HCT116 (cell line): ENCODE results near the gene ATP8A1. TPM values are rescaled to one million over a fixed set of nuclear protein-coding genes. Genes with fewer than 3 reads are reported as not detected.

Source experiments
- ATAC-seq: fragments of 200-7000 bp; cut with Tn5 transposase; 2 replicates; pipeline ENCODE4 v1.9.1; 2020; ENCODE audit warnings: mild to moderate bottlenecking, moderate library complexity
- BruUV-seq: library from RNA; stranded (reverse); fragments of 400-500 nt; replicated peaks from 2 replicates; lab custom pipeline; 2021; lab: Mats Ljungman, UMichigan
- CTCF ChIA-PET: fragments of 300-600 bp; sonication (Branson Sonifier 250); formaldehyde crosslinking; loops from one replicate; lab custom pipeline; 2021; ENCODE audit warnings: antibody characterized with exemption; lab: Charles Lee
- POLR2A ChIA-PET: fragments of 300-600, 350-600 bp; sonication (Branson Sonifier 250); formaldehyde crosslinking; loops from one replicate; lab custom pipeline; 2021; ENCODE audit warnings: antibody characterized with exemption; lab: Charles Lee
- RAD21 ChIA-PET, 2 experiments: fragments of 300-600 bp; sonication (Branson Sonifier 250); formaldehyde crosslinking; loops; one replicate each; lab custom pipeline; 2023; ENCODE audit warnings: low total read pairs in 2 of 2; ENCODE audit not compliant: uncharacterized antibody in 2 of 2, unreplicated experiment in 2 of 2, low non-redundant PET in 1 of 2; lab: Charles Lee
- DNase-seq: peaks from one replicate; pipeline ENCODE4 v3.0.0-alpha.2; 2010; ENCODE audit warnings: low read depth, low spot score
- H2AFZ ChIP-seq: fragments of 200-600 bp; shearing (Covaris generic), sonication (generic); 2 replicates; pipeline ENCODE4 v1.6.1; 2017; ENCODE audit warnings: low read depth, mixed run types, mixed read lengths, antibody characterized with exemption, low read length; ENCODE audit not compliant: poor library complexity, severe bottlenecking
- H3K27ac ChIP-seq: 2 replicates; pipeline ENCODE4 v1.5.1; 2012; ENCODE audit warnings: low read depth, low read length
- H3K27me3 ChIP-seq: fragments of 200-600 bp; sonication (generic); 2 replicates; pipeline ENCODE4 v1.6.1; 2016; ENCODE audit warnings: mixed run types, low read length, mixed read lengths; ENCODE audit not compliant: insufficient read depth
- H3K36me3 ChIP-seq, 2 experiments: fragments of 200-500 bp in 1 of 2; fragments of 200-600 bp in 1 of 2; sonication (Bioruptor generic) in 1 of 2; sonication (generic) in 1 of 2; 2 replicates each; pipeline versions ENCODE4 v1.5.1 to v1.6.1; 2014 to 2016; ENCODE audit warnings: low read length in 2 of 2, inconsistent platforms in 1 of 2, mixed read lengths in 1 of 2, mixed run types in 1 of 2; ENCODE audit not compliant: insufficient read depth in 2 of 2, control insufficient read depth in 1 of 2
- H3K4me1 ChIP-seq, 2 experiments: fragments of 200-600 bp in 1 of 2; sonication (generic) in 1 of 2; 2 replicates each; pipeline versions ENCODE4 v1.5.1 to v1.6.1; 2012 to 2017; ENCODE audit warnings: low read length in 2 of 2, inconsistent platforms in 1 of 2, mild to moderate bottlenecking in 1 of 2, mixed read lengths in 1 of 2, mixed run types in 1 of 2, moderate library complexity in 1 of 2; ENCODE audit not compliant: insufficient read depth in 2 of 2, control insufficient read depth in 1 of 2
- H3K4me2 ChIP-seq: fragments of 200-600 bp; sonication (generic); 2 replicates; pipeline ENCODE4 v1.6.1; 2017; ENCODE audit warnings: mixed run types, low read length, mixed read lengths
- H3K4me3 ChIP-seq, 2 experiments: fragments of 200-600 bp in 1 of 2; sonication (generic) in 1 of 2; replicated peaks in 1 of 2; 2 replicates each; pipeline ENCODE4 v1.5.1; 2011 to 2016; ENCODE audit warnings: low read length in 2 of 2, control low read depth in 1 of 2, low read depth in 1 of 2, mild to moderate bottlenecking in 1 of 2, mixed read lengths in 1 of 2, mixed run types in 1 of 2
- H3K79me2 ChIP-seq: fragments of 200-600 bp; sonication (generic); 2 replicates; pipeline ENCODE4 v1.6.1; 2017; ENCODE audit warnings: mild to moderate bottlenecking, mixed run types, low read length, moderate library complexity, mixed read lengths; ENCODE audit not compliant: insufficient read depth
- H3K9ac ChIP-seq: fragments of 200-600 bp; sonication (generic); 2 replicates; pipeline ENCODE4 v1.6.1; 2016; ENCODE audit warnings: low read length, mixed read lengths
- H3K9me2 ChIP-seq: fragments of 200-600 bp; sonication (generic), shearing (Covaris generic); 2 replicates; pipeline ENCODE4 v1.6.1; 2017; ENCODE audit warnings: mixed run types, mild to moderate bottlenecking, moderate library complexity; ENCODE audit not compliant: insufficient read depth
- H3K9me3 ChIP-seq, 2 experiments: fragments of 200-500 bp in 1 of 2; fragments of 200-600 bp in 1 of 2; sonication (Bioruptor generic) in 1 of 2; sonication (generic) in 1 of 2; 2 replicates each; pipeline ENCODE4 v1.6.1; 2014 to 2017; ENCODE audit warnings: low read length in 2 of 2, mixed read lengths in 2 of 2, inconsistent platforms in 1 of 2, low read depth in 1 of 2, mild to moderate bottlenecking in 1 of 2, mixed run types in 1 of 2, moderate library complexity in 1 of 2; ENCODE audit not compliant: control insufficient read depth in 1 of 2, insufficient read depth in 1 of 2
- H4K20me1 ChIP-seq: fragments of 200-600 bp; sonication (generic), shearing (Covaris generic); 2 replicates; pipeline ENCODE4 v1.6.1; 2017; ENCODE audit warnings: mixed run types, mild to moderate bottlenecking, moderate library complexity; ENCODE audit not compliant: insufficient read depth
- CBX3 ChIP-seq: IDR thresholded peaks from 2 replicates; pipeline ENCODE4 v1.6.1; 2012; ENCODE audit warnings: low read depth
- CEBPB ChIP-seq: IDR thresholded peaks from 2 replicates; pipeline ENCODE4 v1.6.1; 2012; ENCODE audit warnings: low read depth
- EGR1 ChIP-seq: IDR thresholded peaks from 2 replicates; pipeline ENCODE4 v1.6.1; 2012; ENCODE audit warnings: low read depth
- ELF1 ChIP-seq: IDR thresholded peaks from 2 replicates; pipeline ENCODE4 v1.6.1; 2012; ENCODE audit warnings: low read depth, borderline replicate concordance
- EZH2 ChIP-seq: fragments of 200-600 bp; sonication (generic); IDR thresholded peaks from 2 replicates; pipeline ENCODE4 v1.6.1; 2017; ENCODE audit warnings: antibody characterized with exemption, mixed run types
- EZH2phosphoT487 ChIP-seq: fragments of 200-600 bp; IDR thresholded peaks from 2 replicates; pipeline ENCODE4 v1.6.1; 2018; ENCODE audit warnings: antibody characterized with exemption, borderline replicate concordance
- FOSL1 ChIP-seq: IDR thresholded peaks from 2 replicates; pipeline ENCODE4 v1.6.1; 2012; ENCODE audit warnings: low read depth
- JUND ChIP-seq: IDR thresholded peaks from 2 replicates; pipeline ENCODE4 v1.6.1; 2012
- POLR2A ChIP-seq: IDR thresholded peaks from 2 replicates; pipeline ENCODE4 v1.7.0; 2011; ENCODE audit warnings: borderline replicate concordance; ENCODE audit not compliant: insufficient read depth, insufficient read length; ENCODE audit errors: extremely low read depth
- RAD21 ChIP-seq: IDR thresholded peaks from 2 replicates; pipeline ENCODE4 v1.6.1; 2012; ENCODE audit warnings: low read depth, mild to moderate bottlenecking
- SIN3A ChIP-seq: IDR thresholded peaks from 2 replicates; pipeline ENCODE4 v1.6.1; 2012; ENCODE audit warnings: low read depth
- SP1 ChIP-seq: IDR thresholded peaks from 2 replicates; pipeline ENCODE4 v1.6.1; 2012; ENCODE audit warnings: low read depth
- SRF ChIP-seq: IDR thresholded peaks from 2 replicates; pipeline ENCODE4 v1.6.1; 2012; ENCODE audit warnings: low read depth
- TCF7L2 ChIP-seq: IDR thresholded peaks from 2 replicates; pipeline ENCODE4 v1.7.0; 2011; ENCODE audit warnings: borderline replicate concordance, inconsistent platforms; ENCODE audit not compliant: insufficient read depth, insufficient read length; ENCODE audit errors: extremely low read depth
- YY1 ChIP-seq: IDR thresholded peaks from 2 replicates; pipeline ENCODE4 v1.6.1; 2011; ENCODE audit warnings: low read length, low read depth, moderate library complexity, mild to moderate bottlenecking; ENCODE audit not compliant: insufficient replicate concordance; ENCODE audit errors: extremely low read depth
- ZFX ChIP-seq: fragments of 450-650 bp; IDR thresholded peaks from 2 replicates; pipeline ENCODE4 v1.6.1; 2017
- ZNF274 ChIP-seq: fragments of 200-500 bp; sonication (Bioruptor generic); IDR thresholded peaks from 2 replicates; pipeline ENCODE4 v1.6.1; 2014; ENCODE audit warnings: mild to moderate bottlenecking, low read depth, low read length, inconsistent platforms
- intact Hi-C: fragments of 100-400 bp; cut with micrococcal nuclease; formaldehyde crosslinking; loops from 2 replicates; pipeline ENCODE4 v1.10.0; 2022
- total RNA-seq: library from RNA; stranded (reverse); gene quantifications from one replicate; pipeline ENCODE4 v1.2.1, GENCODE V29; 2021; ENCODE audit not compliant: unreplicated experiment
- TF ChIP-seq, protein P1 (sequence below), 3 experiments: fragments of 200-600 bp in 1 of 3; sonication (generic) in 1 of 3; IDR thresholded peaks in 2 of 3; conservative IDR thresholded peaks in 1 of 3; 2 replicates each; pipeline ENCODE4 v1.5.1; 2012 to 2017; ENCODE audit warnings: low read depth in 2 of 3, low read length in 2 of 3, antibody characterized with exemption in 1 of 3, borderline replicate concordance in 1 of 3, control low read depth in 1 of 3, mild to moderate bottlenecking in 1 of 3, mixed read lengths in 1 of 3, mixed run types in 1 of 3, moderate library complexity in 1 of 3; ENCODE audit not compliant: insufficient read depth in 1 of 3
- TF ChIP-seq, protein P2 (sequence below): IDR thresholded peaks from 2 replicates; pipeline ENCODE4 v1.6.1; 2012

Gene ATP8A1
- total RNA-seq, 1 experiment from 2014 or later: 1.9 TPM

DNA sequence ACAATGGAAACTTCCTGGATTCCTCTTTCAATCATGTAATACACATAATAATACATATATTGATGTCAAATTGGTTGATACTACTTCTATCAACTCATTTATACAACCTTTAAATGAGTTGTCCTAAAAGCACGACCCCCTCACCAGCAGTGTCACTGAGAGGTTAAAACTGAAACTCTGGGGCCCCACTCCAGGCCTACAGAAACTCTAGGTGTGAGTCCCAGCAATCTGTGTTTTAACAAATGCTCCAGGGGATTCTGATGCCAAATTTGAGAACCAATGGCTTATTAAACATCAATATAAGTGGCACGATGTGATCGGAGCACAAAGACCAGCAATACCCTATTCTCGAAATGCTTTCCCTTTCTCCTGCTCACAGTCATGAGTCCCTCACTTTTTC lies 47.9 kb downstream of the ATP8A1 start:
- no peak overlapping the region for H3K27ac ChIP-seq
- H3K79me2 ChIP-seq: no peaks in the 10 kb centered on the region
- H3K4me1 ChIP-seq: no peaks in the 10 kb centered on the region
- CTCF ChIA-PET: no interaction called here
- no peaks in the 10 kb centered on the region for H4K20me1 ChIP-seq
- H3K36me3 ChIP-seq: no peaks in the 10 kb centered on the region
- intact Hi-C loops: no loop called here
- H3K4me2 ChIP-seq: no peak overlapping the region
- POLR2A ChIA-PET: no interaction called here
- H3K4me3 ChIP-seq: no peak overlapping the region
- DNase-seq: no peak
- no peak overlapping the region for H2AFZ ChIP-seq
- no TSS peak for BruUV-seq
- ATAC-seq: no peak
- peaks cover 8% of the 10 kb centered on the region; the same call in 1 of the 2 replicates for H3K27me3 ChIP-seq
- no peaks in the 10 kb centered on the region for H3K9me3 ChIP-seq
- H3K9ac ChIP-seq: no peak overlapping the region
- H3K9me2 ChIP-seq: no peaks in the 10 kb centered on the region
- RAD21 ChIA-PET: no interaction called here
- TF ChIP-seq TCF7L2: no peak
- no peak for TF ChIP-seq ZNF274
- no peak for TF ChIP-seq FOSL1
- TF ChIP-seq EZH2: no peak
- no peak for TF ChIP-seq CEBPB
- no peak for TF ChIP-seq YY1
- TF ChIP-seq, protein P1, sequence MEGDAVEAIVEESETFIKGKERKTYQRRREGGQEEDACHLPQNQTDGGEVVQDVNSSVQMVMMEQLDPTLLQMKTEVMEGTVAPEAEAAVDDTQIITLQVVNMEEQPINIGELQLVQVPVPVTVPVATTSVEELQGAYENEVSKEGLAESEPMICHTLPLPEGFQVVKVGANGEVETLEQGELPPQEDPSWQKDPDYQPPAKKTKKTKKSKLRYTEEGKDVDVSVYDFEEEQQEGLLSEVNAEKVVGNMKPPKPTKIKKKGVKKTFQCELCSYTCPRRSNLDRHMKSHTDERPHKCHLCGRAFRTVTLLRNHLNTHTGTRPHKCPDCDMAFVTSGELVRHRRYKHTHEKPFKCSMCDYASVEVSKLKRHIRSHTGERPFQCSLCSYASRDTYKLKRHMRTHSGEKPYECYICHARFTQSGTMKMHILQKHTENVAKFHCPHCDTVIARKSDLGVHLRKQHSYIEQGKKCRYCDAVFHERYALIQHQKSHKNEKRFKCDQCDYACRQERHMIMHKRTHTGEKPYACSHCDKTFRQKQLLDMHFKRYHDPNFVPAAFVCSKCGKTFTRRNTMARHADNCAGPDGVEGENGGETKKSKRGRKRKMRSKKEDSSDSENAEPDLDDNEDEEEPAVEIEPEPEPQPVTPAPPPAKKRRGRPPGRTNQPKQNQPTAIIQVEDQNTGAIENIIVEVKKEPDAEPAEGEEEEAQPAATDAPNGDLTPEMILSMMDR (IDR thresholded peaks at IDR 0.05 in 2 of 3, conservative IDR thresholded peaks at IDR 0.05 in 1 of 3; ENCODE audit: borderline replicate concordance in 1 of 3, insufficient read depth in 1 of 3, low read depth in 2 of 3, low read length in 2 of 3): no peak
- TF ChIP-seq JUND: no peak
- TF ChIP-seq ZFX: no peak
- no peak for TF ChIP-seq SRF
- no peak for TF ChIP-seq EZH2phosphoT487
- no peak for TF ChIP-seq SP1
- TF ChIP-seq POLR2A: no peak
- no peak for TF ChIP-seq EGR1
- no peak for TF ChIP-seq SIN3A
- TF ChIP-seq RAD21: no peak
- TF ChIP-seq, protein P2, sequence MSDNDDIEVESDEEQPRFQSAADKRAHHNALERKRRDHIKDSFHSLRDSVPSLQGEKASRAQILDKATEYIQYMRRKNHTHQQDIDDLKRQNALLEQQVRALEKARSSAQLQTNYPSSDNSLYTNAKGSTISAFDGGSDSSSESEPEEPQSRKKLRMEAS: no peak
- TF ChIP-seq ELF1: no peak
- TF ChIP-seq CBX3: no peak
